ENCODE results near the gene ZNF180.

DNA sequence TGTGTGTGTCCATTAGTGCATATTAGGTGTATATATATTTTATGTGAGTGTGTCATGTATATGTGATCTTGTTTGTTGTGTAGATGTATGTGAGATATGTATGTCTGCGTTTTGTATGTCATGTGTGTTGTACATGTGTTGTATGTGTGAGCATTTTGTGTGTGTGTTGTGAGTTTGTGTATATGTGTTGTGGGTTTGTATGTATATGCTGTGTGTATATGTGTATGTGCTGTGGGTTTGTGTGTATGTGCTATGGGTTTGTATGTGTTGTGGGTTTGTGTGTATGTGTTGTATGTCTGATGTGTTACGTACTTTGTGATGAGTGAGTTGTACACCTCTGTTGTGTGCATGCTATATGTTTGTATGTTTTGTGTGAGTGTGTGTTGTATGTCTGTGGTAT, 21.0 kb upstream of the ZNF180 start:
- TF ChIP-seq EP300 (IDR thresholded peaks at IDR 0.05): no peak
- no peak for TF ChIP-seq POLR2AphosphoS5 (IDR thresholded peaks at IDR 0.05)
- TF ChIP-seq, protein P1, sequence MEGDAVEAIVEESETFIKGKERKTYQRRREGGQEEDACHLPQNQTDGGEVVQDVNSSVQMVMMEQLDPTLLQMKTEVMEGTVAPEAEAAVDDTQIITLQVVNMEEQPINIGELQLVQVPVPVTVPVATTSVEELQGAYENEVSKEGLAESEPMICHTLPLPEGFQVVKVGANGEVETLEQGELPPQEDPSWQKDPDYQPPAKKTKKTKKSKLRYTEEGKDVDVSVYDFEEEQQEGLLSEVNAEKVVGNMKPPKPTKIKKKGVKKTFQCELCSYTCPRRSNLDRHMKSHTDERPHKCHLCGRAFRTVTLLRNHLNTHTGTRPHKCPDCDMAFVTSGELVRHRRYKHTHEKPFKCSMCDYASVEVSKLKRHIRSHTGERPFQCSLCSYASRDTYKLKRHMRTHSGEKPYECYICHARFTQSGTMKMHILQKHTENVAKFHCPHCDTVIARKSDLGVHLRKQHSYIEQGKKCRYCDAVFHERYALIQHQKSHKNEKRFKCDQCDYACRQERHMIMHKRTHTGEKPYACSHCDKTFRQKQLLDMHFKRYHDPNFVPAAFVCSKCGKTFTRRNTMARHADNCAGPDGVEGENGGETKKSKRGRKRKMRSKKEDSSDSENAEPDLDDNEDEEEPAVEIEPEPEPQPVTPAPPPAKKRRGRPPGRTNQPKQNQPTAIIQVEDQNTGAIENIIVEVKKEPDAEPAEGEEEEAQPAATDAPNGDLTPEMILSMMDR (IDR thresholded peaks at IDR 0.05): no peak
- no peak for TF ChIP-seq POLR2A (IDR thresholded peaks at IDR 0.05)

Data from upper lobe of left lung (tissue), 4 donors.